NCI-H1694 treated with DMSO at 0.1 percent for 48 hours (cell line): ENCODE results near the gene SDHAF2.
"Not testable (repeated sequence)": the region's sequence is repeated elsewhere in the genome, so short reads cannot be mapped to it uniquely, and the experiment has no call there.

ENCODE experiments used
- DNase-seq: peaks from one replicate; lab custom pipeline; 2025; lab: John Stamatoyannopoulos, UW

The SDHAF2 gene

GRCh38 chr11:61429691-61430582 is at the start of gene SDHAF2, which contains the start of gene CPSF7:
Gene SDHAF2, plus strand, starts transcription at chr11:61430124. Its CDS starts 23 bp downstream, at chr11:61430147.
Gene CPSF7, minus strand, starts transcription at chr11:61429975. Its CDS starts 740 bp downstream, at chr11:61429235.
- DNase-seq = peak; percentile 82

GRCh38 chr11:61380884-61381283 is 49.0 kb upstream of the SDHAF2 start:
- no peak for DNase-seq

GRCh38 chr11:61383859-61384258 is 46.1 kb upstream of the SDHAF2 start:
- DNase-seq = not testable (repeated sequence)

GRCh38 chr11:61384271-61385242 is 45.4 kb upstream of the SDHAF2 start:
- DNase-seq = no peak

- DNase-seq = no peak
These were observed 39.8 kb upstream of the SDHAF2 start for GRCh38 chr11:61390161-61390560.

- peak; percentile 6 for DNase-seq
These were observed 36.8 kb upstream of the SDHAF2 start for GRCh38 chr11:61392981-61393595.

GRCh38 chr11:61401173-61401572 is 28.8 kb upstream of the SDHAF2 start:
- DNase-seq = no peak

GRCh38 chr11:61401573-61401972 is 28.4 kb upstream of the SDHAF2 start:
- no peak for DNase-seq

- no peak for DNase-seq
These were observed 26.3 kb upstream of the SDHAF2 start for GRCh38 chr11:61403658-61404057.

- DNase-seq = no peak
These were observed 25.8 kb upstream of the SDHAF2 start for GRCh38 chr11:61404103-61404502.

GRCh38 chr11:61404641-61405040 is 25.3 kb upstream of the SDHAF2 start:
- DNase-seq = no peak

GRCh38 chr11:61406067-61406466 is 23.9 kb upstream of the SDHAF2 start:
- DNase-seq = no peak

GRCh38 chr11:61406991-61407728 is 22.8 kb upstream of the SDHAF2 start:
- DNase-seq = no peak

GRCh38 chr11:61411589-61411988 is 18.3 kb upstream of the SDHAF2 start:
- DNase-seq = no peak

GRCh38 chr11:61413496-61413895 is 16.4 kb upstream of the SDHAF2 start:
- no peak for DNase-seq

GRCh38 chr11:61414547-61414946 is 15.4 kb upstream of the SDHAF2 start:
- no peak for DNase-seq

GRCh38 chr11:61415381-61415780 is 14.5 kb upstream of the SDHAF2 start:
- no peak for DNase-seq

GRCh38 chr11:61416941-61417340 is 13.0 kb upstream of the SDHAF2 start:
- DNase-seq = no peak

GRCh38 chr11:61417670-61418069 is 12.3 kb upstream of the SDHAF2 start:
- DNase-seq = no peak

GRCh38 chr11:61418136-61418535 is 11.8 kb upstream of the SDHAF2 start:
- no peak for DNase-seq

GRCh38 chr11:61422226-61422625 is 7.7 kb upstream of the SDHAF2 start:
- no peak for DNase-seq
